CD8-positive, alpha-beta memory T cell (primary cell): ENCODE measurements around the gene SLC25A24. TPM values are rescaled to one million over a fixed set of nuclear protein-coding genes. Genes with fewer than 3 reads are reported as not detected.
A peak's percentile ranks its signal among the peaks of the same experiment; 100 is the strongest.
"Not testable (repeated sequence)": the region's sequence is repeated elsewhere in the genome, so short reads cannot be mapped to it uniquely, and the experiment has no call there.

Source experiments
- CTCF ChIA-PET: fragments of 350-600 bp; sonication (Branson Sonifier 250); formaldehyde crosslinking; loops from one replicate; lab custom pipeline; 2021; ENCODE audit warnings: antibody characterized with exemption; lab: Charles Lee
- POLR2A ChIA-PET: fragments of 350-600 bp; sonication (Branson Sonifier 250); formaldehyde crosslinking; loops from one replicate; lab custom pipeline; 2021; ENCODE audit warnings: antibody characterized with exemption; lab: Charles Lee
- DNase-seq, 5 donors: peaks; one replicate each; pipeline versions ENCODE4 v3.0.0 to v3.0.0-alpha.2; 2020 to 2022; ENCODE audit warnings: mixed read lengths in 1 of 5
- H3K27ac ChIP-seq: one replicate; pipeline ENCODE4 v1.7.0; 2013; ENCODE audit warnings: low read depth, mild to moderate bottlenecking, low read length, moderate library complexity
- H3K27me3 ChIP-seq: 2 replicates; pipeline ENCODE4 v1.7.0; 2013; ENCODE audit warnings: low read length, mild to moderate bottlenecking; ENCODE audit not compliant: insufficient read depth, poor library complexity, severe bottlenecking
- H3K36me3 ChIP-seq: 2 replicates; pipeline ENCODE4 v1.7.0; 2013; ENCODE audit warnings: mild to moderate bottlenecking, low read length, moderate library complexity; ENCODE audit not compliant: insufficient read depth
- H3K4me1 ChIP-seq: 2 replicates; pipeline ENCODE4 v1.7.0; 2013; ENCODE audit warnings: mild to moderate bottlenecking, low read length, moderate library complexity; ENCODE audit not compliant: insufficient read depth
- H3K4me3 ChIP-seq: 2 replicates; pipeline ENCODE4 v1.7.0; 2013; ENCODE audit warnings: mild to moderate bottlenecking, low read length
- H3K9me3 ChIP-seq: 2 replicates; pipeline ENCODE4 v1.7.0; 2013; ENCODE audit warnings: mild to moderate bottlenecking, low read length
- H3K27ac Mint-ChIP-seq, 8 donors: one replicate each; pipeline ENCODE4 v1.8.0; 2020 to 2021; ENCODE audit warnings: mixed read lengths in 8 of 8, mild to moderate bottlenecking in 6 of 8, inconsistent platforms in 3 of 8, moderate library complexity in 3 of 8
- H3K27me3 Mint-ChIP-seq, 2 donors: one replicate each; pipeline ENCODE4 v1.8.0; 2020 to 2021; ENCODE audit warnings: mixed read lengths in 2 of 2, mild to moderate bottlenecking in 1 of 2, moderate library complexity in 1 of 2
- H3K36me3 Mint-ChIP-seq, 3 donors: one replicate each; pipeline ENCODE4 v1.8.0; 2020 to 2021; ENCODE audit warnings: mixed read lengths in 3 of 3, inconsistent platforms in 1 of 3, mild to moderate bottlenecking in 1 of 3
- H3K4me1 Mint-ChIP-seq, 3 donors: one replicate each; pipeline ENCODE4 v1.8.0; 2020 to 2021; ENCODE audit warnings: mixed read lengths in 3 of 3, inconsistent platforms in 1 of 3, mild to moderate bottlenecking in 1 of 3
- H3K4me3 Mint-ChIP-seq, 7 donors: one replicate each; pipeline ENCODE4 v1.8.0; 2020 to 2021; ENCODE audit warnings: mixed read lengths in 7 of 7, mild to moderate bottlenecking in 6 of 7, moderate library complexity in 4 of 7, inconsistent platforms in 2 of 7
- H3K9me3 Mint-ChIP-seq, 5 donors: one replicate each; pipeline ENCODE4 v1.8.0; 2020 to 2022; ENCODE audit warnings: mixed read lengths in 5 of 5, mild to moderate bottlenecking in 3 of 5, moderate library complexity in 2 of 5, inconsistent platforms in 1 of 5
- polyA plus RNA-seq: library from polyadenylated mRNA; unstranded; fragments of 300-500 nt; fragmentation: Illumina TruSeq; gene quantifications from one replicate; pipeline ENCODE4 v1.2.3, GENCODE V29; 2021
- total RNA-seq, 2 experiments: library from RNA; stranded (reverse); gene quantifications; one replicate each; pipeline ENCODE4 v1.2.3, GENCODE V29; 2021

Gene SLC25A24
- total and polyA plus RNA-seq, 3 experiments from 2014 or later, result 17.4 to 25.0 (median 24.7) TPM

DNA sequence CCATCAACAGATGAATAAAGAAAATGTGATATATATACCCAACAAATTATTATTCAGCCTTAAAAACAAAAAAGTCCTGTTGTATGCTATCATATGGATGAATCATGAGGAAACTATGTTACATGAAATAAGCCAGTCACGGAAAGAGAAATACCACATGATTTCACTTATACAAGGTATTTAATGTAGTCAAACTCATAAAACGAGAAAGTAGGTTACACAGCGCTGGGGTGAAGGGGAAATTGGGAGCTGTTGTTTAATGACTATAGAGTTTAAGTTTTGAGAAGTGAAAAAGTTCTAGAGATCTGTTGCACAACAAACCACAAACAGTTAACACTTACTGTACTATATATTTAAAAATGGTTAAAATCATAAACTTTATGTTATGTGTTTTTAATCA lies 58.5 kb downstream of the SLC25A24 start:
- Mint-ChIP-seq H3K36me3 (peaks cover 39 to 80% (median 43%) of the 10 kb centered on the region in 3 donors), H3K4me3 (no peak overlapping the region), H3K9me3 (peaks cover 0 to 5% (median 0%) of the 10 kb centered on the region in 5 donors), H3K27me3 (no peaks in the 10 kb centered on the region), H3K4me1 (no peaks in the 10 kb centered on the region), H3K27ac (no peak overlapping the region)
- H3K36me3 ChIP-seq, result no peaks in the 10 kb centered on the region
- DNase-seq, result no peak
- H3K9me3 ChIP-seq, result no peaks in the 10 kb centered on the region
- no peaks in the 10 kb centered on the region for H3K27me3 ChIP-seq
- CTCF ChIA-PET, result no interaction called here
- no peak overlapping the region for H3K4me3 ChIP-seq
- H3K27ac ChIP-seq, result no peak overlapping the region
- H3K4me1 ChIP-seq, result no peaks in the 10 kb centered on the region
- POLR2A ChIA-PET, result no interaction called here

DNA sequence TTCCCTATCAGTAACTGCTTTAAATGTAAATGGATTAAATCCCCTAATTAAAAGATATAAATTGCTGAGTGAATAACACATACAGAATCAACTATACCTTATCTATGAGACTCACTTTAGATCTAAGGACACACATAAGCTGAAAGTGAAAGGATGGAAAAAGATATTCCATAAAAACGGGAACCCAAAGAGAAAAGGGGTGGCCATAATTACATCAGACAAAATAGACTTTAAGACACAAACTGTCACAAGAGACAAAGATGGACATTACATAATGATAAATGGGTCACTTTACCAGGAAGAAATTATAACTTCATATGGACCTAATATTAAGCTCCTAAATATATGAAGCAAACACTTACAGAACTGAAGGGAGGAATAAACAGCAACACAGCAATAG lies 59.2 kb downstream of the SLC25A24 start:
- no peak overlapping the region for H3K27ac Mint-ChIP-seq
- CTCF ChIA-PET, result no interaction called here
- POLR2A ChIA-PET, result no interaction called here

DNA sequence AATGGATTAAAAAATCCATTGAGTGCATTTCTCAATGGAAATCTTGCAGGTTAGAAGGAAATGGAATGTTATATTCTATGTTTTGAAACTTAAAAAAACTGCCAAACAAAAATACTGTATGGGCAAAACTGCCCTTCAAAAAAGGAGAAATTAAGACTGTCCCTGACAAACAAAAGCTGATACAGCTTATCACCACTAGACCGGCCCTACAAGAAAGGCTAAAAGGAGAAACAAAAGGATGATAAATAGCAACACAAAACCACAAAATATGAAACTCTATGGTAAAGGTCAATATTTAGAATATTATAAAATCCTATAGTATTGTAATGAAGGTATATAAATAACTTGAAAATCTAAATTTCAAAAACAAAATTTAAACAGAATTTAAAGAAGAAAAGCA lies 60.0 kb downstream of the SLC25A24 start:
- no peaks in the 10 kb centered on the region for H3K4me1 Mint-ChIP-seq
- no peak overlapping the region for H3K4me3 ChIP-seq
- no peaks in the 10 kb centered on the region for H3K36me3 ChIP-seq
- H3K9me3 ChIP-seq, result no peaks in the 10 kb centered on the region
- DNase-seq, result no peak
- peaks cover 0 to 3% (median 0%) of the 10 kb centered on the region in 5 donors for H3K9me3 Mint-ChIP-seq
- H3K27me3 Mint-ChIP-seq, result no peaks in the 10 kb centered on the region
- H3K4me1 ChIP-seq, result no peaks in the 10 kb centered on the region
- H3K27ac ChIP-seq, result no peak overlapping the region
- no peak overlapping the region for H3K27ac Mint-ChIP-seq
- ChIA-PET POLR2A (no interaction called here), CTCF (no interaction called here)
- H3K36me3 Mint-ChIP-seq, result peaks cover 32 to 79% (median 38%) of the 10 kb centered on the region in 3 donors
- no peaks in the 10 kb centered on the region for H3K27me3 ChIP-seq
- H3K4me3 Mint-ChIP-seq, result no peak overlapping the region

More for the DNA sequence above, 59.2 kb downstream of the SLC25A24 start:
- no peaks in the 10 kb centered on the region for H3K27me3 Mint-ChIP-seq
- Histone ChIP-seq H3K4me1 (no peaks in the 10 kb centered on the region), H3K27ac (no peak overlapping the region), H3K4me3 (no peak overlapping the region), H3K27me3 (no peaks in the 10 kb centered on the region), H3K36me3 (no peaks in the 10 kb centered on the region), H3K9me3 (no peaks in the 10 kb centered on the region)
- peaks cover 0 to 3% (median 0%) of the 10 kb centered on the region in 5 donors for H3K9me3 Mint-ChIP-seq
- H3K4me1 Mint-ChIP-seq, result no peaks in the 10 kb centered on the region
- no peak overlapping the region for H3K4me3 Mint-ChIP-seq
- peaks cover 37 to 79% (median 39%) of the 10 kb centered on the region in 3 donors for H3K36me3 Mint-ChIP-seq
- DNase-seq, result no peak

- H3K4me1 Mint-ChIP-seq, H3K4me3 ChIP-seq, H3K27me3 Mint-ChIP-seq, DNase-seq, CTCF ChIA-PET, H3K27me3 ChIP-seq, H3K4me1 ChIP-seq, POLR2A ChIA-PET, H3K9me3 Mint-ChIP-seq, H3K27ac ChIP-seq, H3K9me3 ChIP-seq, H3K36me3 ChIP-seq, H3K4me3 Mint-ChIP-seq: not testable (repeated sequence)
- Mint-ChIP-seq H3K27ac (peak overlapping the region in 1 of 8 donors; percentile 36), H3K36me3 (peaks cover 32 to 78% (median 38%) of the 10 kb centered on the region in 3 donors)
These were observed 60.6 kb downstream of the SLC25A24 start for GRCh38 chr1:108139555-108139954.

- H3K27ac Mint-ChIP-seq, CTCF ChIA-PET, H3K36me3 ChIP-seq, H3K27me3 Mint-ChIP-seq, H3K9me3 ChIP-seq, H3K9me3 Mint-ChIP-seq, POLR2A ChIA-PET, H3K4me1 Mint-ChIP-seq, H3K4me3 Mint-ChIP-seq, H3K27me3 ChIP-seq, H3K27ac ChIP-seq, H3K4me3 ChIP-seq, H3K4me1 ChIP-seq, DNase-seq: not testable (repeated sequence)
- H3K36me3 Mint-ChIP-seq, result peaks cover 20 to 42% (median 29%) of the 10 kb centered on the region in 3 donors
These were observed 67.0 kb downstream of the SLC25A24 start for GRCh38 chr1:108133148-108133547.

DNA sequence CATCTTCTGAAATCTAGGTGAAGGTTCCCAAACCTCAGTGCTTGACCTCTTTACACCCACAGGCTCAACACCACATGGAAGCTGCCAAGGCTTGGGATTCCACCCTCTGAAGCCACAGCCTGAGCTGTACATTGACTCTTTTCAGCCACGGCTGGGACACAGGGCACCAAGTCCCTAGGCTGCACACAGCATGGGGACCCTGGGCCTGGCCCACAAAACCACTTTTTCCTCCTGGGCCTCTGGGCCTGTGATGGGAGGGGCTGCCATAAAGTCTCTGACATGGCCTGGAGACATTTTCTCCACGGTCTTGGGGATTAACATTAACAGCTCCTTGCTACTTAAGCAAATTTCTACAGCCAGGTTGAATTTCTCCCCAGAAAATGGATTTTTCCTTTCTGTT lies 67.8 kb downstream of the SLC25A24 start:
- H3K27ac Mint-ChIP-seq, result peak overlapping the region in 1 of 8 donors; percentile 9
- H3K4me3 ChIP-seq, H3K27me3 Mint-ChIP-seq, POLR2A ChIA-PET, H3K4me1 ChIP-seq, H3K27ac ChIP-seq, CTCF ChIA-PET, H3K9me3 Mint-ChIP-seq, H3K4me1 Mint-ChIP-seq, H3K36me3 ChIP-seq, H3K4me3 Mint-ChIP-seq, H3K9me3 ChIP-seq, H3K27me3 ChIP-seq, DNase-seq: not testable (repeated sequence)
- H3K36me3 Mint-ChIP-seq, result peaks cover 16 to 35% (median 22%) of the 10 kb centered on the region in 3 donors

DNA sequence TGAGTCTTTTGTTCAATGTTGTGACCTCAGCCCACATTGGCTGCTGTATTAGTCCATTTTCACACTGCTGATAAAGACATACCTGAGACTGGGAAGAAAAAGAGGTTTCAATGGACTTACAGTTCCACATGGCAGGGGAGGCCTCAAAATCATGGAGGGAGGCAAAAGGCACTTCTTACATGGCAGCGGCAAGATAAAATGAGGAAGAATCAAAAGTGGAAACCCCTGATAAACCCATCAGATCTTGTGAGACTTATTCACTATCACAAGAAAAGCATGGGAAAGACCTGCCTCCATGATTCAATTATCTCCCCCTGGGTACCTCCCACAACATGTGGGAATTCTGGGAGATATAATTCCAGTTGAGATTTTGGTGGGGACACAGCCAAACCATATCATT lies 68.9 kb downstream of the SLC25A24 start:
- H3K4me3 ChIP-seq, H3K36me3 ChIP-seq, CTCF ChIA-PET, H3K9me3 Mint-ChIP-seq, H3K4me1 Mint-ChIP-seq, H3K9me3 ChIP-seq, H3K27me3 Mint-ChIP-seq, H3K27ac ChIP-seq, DNase-seq, POLR2A ChIA-PET, H3K4me1 ChIP-seq, H3K27me3 ChIP-seq, H3K4me3 Mint-ChIP-seq: not testable (repeated sequence)
- H3K36me3 Mint-ChIP-seq, result peaks cover 16 to 24% (median 16%) of the 10 kb centered on the region in 3 donors
- H3K27ac Mint-ChIP-seq, result peak overlapping the region in 5 of 8 donors; percentile 2 to 29 (median 8)

DNA sequence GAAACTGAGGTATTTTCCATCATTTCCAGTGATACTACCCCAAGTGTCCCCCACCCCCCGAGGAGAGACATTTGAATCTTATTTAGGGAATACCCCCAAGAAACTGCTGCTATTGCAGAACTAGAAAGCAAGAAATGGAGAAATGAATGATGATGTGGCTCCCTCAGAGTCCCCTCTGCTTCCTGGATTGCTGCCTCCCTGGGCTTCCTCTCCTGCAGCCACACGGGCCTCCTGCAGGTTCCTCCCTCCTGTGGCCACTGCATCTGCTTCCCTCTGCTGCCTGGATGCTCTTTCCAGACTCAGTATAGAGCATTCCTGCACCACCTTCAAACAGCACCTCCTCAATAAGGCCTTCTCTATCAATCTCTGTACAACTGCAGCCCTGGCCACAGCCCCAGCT lies 69.3 kb downstream of the SLC25A24 start:
- H3K9me3 Mint-ChIP-seq, result peaks cover 0 to 4% (median 0%) of the 10 kb centered on the region in 5 donors
- peaks cover 14 to 21% (median 16%) of the 10 kb centered on the region in 3 donors for H3K36me3 Mint-ChIP-seq
- Histone ChIP-seq H3K9me3 (no peaks in the 10 kb centered on the region), H3K4me1 (no peaks in the 10 kb centered on the region), H3K4me3 (no peak overlapping the region), H3K27me3 (no peaks in the 10 kb centered on the region), H3K27ac (no peak overlapping the region), H3K36me3 (no peaks in the 10 kb centered on the region)
- peaks cover 0 to 4% (median 0%) of the 10 kb centered on the region in 3 donors for H3K4me1 Mint-ChIP-seq
- POLR2A ChIA-PET, result no interaction called here
- H3K4me3 Mint-ChIP-seq, result no peak overlapping the region
- peak overlapping the region in 4 of 8 donors; percentile 2 to 36 (median 18) for H3K27ac Mint-ChIP-seq
- no peaks in the 10 kb centered on the region for H3K27me3 Mint-ChIP-seq
- no peak for DNase-seq
- CTCF ChIA-PET, result interaction anchor here (10.3 kb wide), 1 partner anchor 348 kb away, joined by 243 read pairs; no protein-coding TSS in a partner anchor
